PC-9 (cell line): ENCODE results near the gene ARHGAP44. TPM values are rescaled to one million over a fixed set of nuclear protein-coding genes. Genes with fewer than 3 reads are reported as not detected.

Experiments
- BruUV-seq: library from RNA; stranded (reverse); fragments of 400-500 nt; replicated peaks from 2 replicates; lab custom pipeline; 2021; lab: Mats Ljungman, UMichigan
- CTCF ChIA-PET: fragments of 300-600 bp; sonication (Branson Sonifier 250); formaldehyde crosslinking; loops from one replicate; lab custom pipeline; 2022; ENCODE audit warnings: antibody characterized with exemption; lab: Charles Lee
- POLR2A ChIA-PET: fragments of 300-600 bp; sonication (Branson Sonifier 250); formaldehyde crosslinking; loops from one replicate; lab custom pipeline; 2022; ENCODE audit warnings: antibody characterized with exemption; ENCODE audit not compliant: unreplicated experiment; lab: Charles Lee
- DNase-seq, 2 experiments: peaks; one replicate each; pipeline versions ENCODE4 v3.0.0 to v3.0.0-alpha.2; 2015 to 2022; ENCODE audit warnings: mixed read lengths in 1 of 2
- H2AFZ ChIP-seq: fragments of 200-600 bp; sonication (generic); 2 replicates; pipeline ENCODE4 v1.8.1; 2017; ENCODE audit warnings: antibody characterized with exemption
- H3F3A ChIP-seq: fragments of 200-600 bp; sonication (generic); 2 replicates; pipeline ENCODE4 v1.8.1; 2017; ENCODE audit warnings: antibody characterized with exemption, mild to moderate bottlenecking, low read depth; ENCODE audit not compliant: insufficient read depth
- H3K27ac ChIP-seq: fragments of 200-600 bp; sonication (generic); 2 replicates; pipeline ENCODE4 v1.6.1; 2016; ENCODE audit warnings: mixed run types
- H3K27me3 ChIP-seq: fragments of 200-600 bp; sonication (generic); 2 replicates; pipeline ENCODE4 v1.6.1; 2016; ENCODE audit warnings: low read depth, mixed run types; ENCODE audit not compliant: insufficient read depth
- H3K36me3 ChIP-seq: fragments of 200-600 bp; sonication (generic); 2 replicates; pipeline ENCODE4 v1.6.1; 2016; ENCODE audit warnings: low read depth, mixed run types
- H3K4me1 ChIP-seq: fragments of 200-600 bp; sonication (generic); replicated peaks from 2 replicates; pipeline ENCODE4 v1.6.1; 2016; ENCODE audit warnings: mixed run types; ENCODE audit not compliant: insufficient read depth
- H3K4me2 ChIP-seq: fragments of 200-600 bp; sonication (generic); 2 replicates; pipeline ENCODE4 v1.6.1; 2017; ENCODE audit warnings: mixed run types
- H3K4me3 ChIP-seq: fragments of 200-600 bp; sonication (generic); 2 replicates; pipeline ENCODE4 v1.6.1; 2016; ENCODE audit warnings: mixed run types
- H3K79me2 ChIP-seq: fragments of 200-600 bp; sonication (generic); 2 replicates; pipeline ENCODE4 v1.6.1; 2017; ENCODE audit warnings: low read depth, mixed run types
- H3K9me2 ChIP-seq: fragments of 200-600 bp; sonication (generic); 2 replicates; pipeline ENCODE4 v1.8.1; 2017; ENCODE audit warnings: mild to moderate bottlenecking; ENCODE audit not compliant: insufficient read depth
- H3K9me3 ChIP-seq: fragments of 200-600 bp; sonication (generic); 2 replicates; pipeline ENCODE4 v1.8.1; 2016; ENCODE audit warnings: low read depth; ENCODE audit not compliant: insufficient read depth
- H4K20me1 ChIP-seq: fragments of 200-600 bp; sonication (generic); 2 replicates; pipeline ENCODE4 v1.8.1; 2017; ENCODE audit not compliant: insufficient read depth
- CTCF ChIP-seq: fragments of 200-600 bp; sonication (generic); conservative IDR thresholded peaks from 2 replicates; pipeline ENCODE4 v1.6.1; 2017; ENCODE audit warnings: mixed run types, antibody characterized with exemption, mild to moderate bottlenecking, moderate library complexity
- EZH2 ChIP-seq: fragments of 200-600 bp; sonication (generic); IDR thresholded peaks from 2 replicates; pipeline ENCODE4 v1.8.0; 2017; ENCODE audit warnings: antibody characterized with exemption, low read depth
- intact Hi-C: fragments of 100-400 bp; cut with micrococcal nuclease; formaldehyde crosslinking; loops from one replicate; pipeline ENCODE4 v1.10.0; 2022; ENCODE audit not compliant: unreplicated experiment
- total RNA-seq: library from RNA; stranded (reverse); gene quantifications from 2 replicates; pipeline ENCODE4 v1.2.3, GENCODE V29; 2021

Gene ARHGAP44
- total RNA-seq, 1 experiment from 2014 or later: not detected

DNA sequence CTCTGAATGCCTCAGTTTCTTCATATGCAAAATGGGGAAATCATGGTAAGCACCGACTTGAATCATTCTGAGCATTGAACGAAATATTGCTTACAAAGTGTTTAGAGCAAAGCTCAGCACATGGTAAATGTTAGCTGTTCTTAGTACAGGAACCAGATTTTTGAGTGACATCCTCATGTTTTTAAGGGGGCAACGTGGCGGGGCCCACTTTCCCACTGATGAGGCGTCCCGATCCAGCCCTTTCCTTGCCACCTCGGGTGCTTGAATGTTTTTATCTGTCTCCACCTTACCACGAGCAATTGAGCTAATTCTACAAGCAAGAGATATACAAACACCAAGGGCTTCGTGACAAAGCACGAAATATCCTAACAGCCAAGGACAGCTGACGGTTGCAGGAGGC lies 178.7 kb downstream of the ARHGAP44 start:
- Histone ChIP-seq H3K4me2 (no peak overlapping the region), H3K4me1 (no peaks in the 10 kb centered on the region), H3K9me3 (no peaks in the 10 kb centered on the region), H3K27ac (no peak overlapping the region), H3K79me2 (no peaks in the 10 kb centered on the region), H2AFZ (no peak overlapping the region), H3K4me3 (no peak overlapping the region), H3K36me3 (no peaks in the 10 kb centered on the region), H3F3A (no peaks in the 10 kb centered on the region), H3K9me2 (no peaks in the 10 kb centered on the region), H3K27me3 (peaks cover 41% of the 10 kb centered on the region), H4K20me1 (no peaks in the 10 kb centered on the region)
- no peak for DNase-seq
- TF ChIP-seq EZH2 (no peak), CTCF (no peak)
- no TSS peak for BruUV-seq
- CTCF ChIA-PET: no interaction called here
- intact Hi-C loops: no loop called here
- POLR2A ChIA-PET: no interaction called here

DNA sequence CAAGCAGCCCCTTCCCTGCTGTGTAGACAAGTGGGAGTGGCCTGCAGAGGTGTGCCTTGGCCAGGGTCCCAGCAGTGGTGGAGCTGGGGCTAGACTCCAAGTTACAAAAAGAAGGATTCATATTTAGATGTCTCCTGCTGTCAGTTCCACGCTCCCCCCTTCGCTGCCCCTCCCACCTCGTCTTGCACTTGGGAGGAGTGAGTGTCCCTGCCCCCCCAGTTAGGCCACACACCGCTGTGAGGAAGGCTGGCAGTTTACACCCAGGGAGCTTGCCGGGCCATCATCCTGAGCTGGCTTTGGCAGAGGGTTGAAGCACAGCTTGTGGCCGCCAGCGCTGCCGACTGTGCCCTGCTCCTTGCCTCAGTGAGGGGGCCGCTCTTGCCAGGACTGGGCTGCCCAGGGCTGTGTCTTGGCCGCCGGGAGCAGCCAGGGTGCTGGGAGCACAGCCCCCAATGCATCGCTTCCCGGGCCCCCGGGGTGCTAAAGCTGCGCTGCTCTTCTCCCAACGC lies 184.3 kb downstream of the ARHGAP44 start:
- TF ChIP-seq EZH2 (no peak), CTCF (no peak)
- no TSS peak for BruUV-seq
- intact Hi-C loops: no loop called here
- H3K9me2 ChIP-seq: no peaks in the 10 kb centered on the region
- no peaks in the 10 kb centered on the region for H4K20me1 ChIP-seq
- no peak overlapping the region for H2AFZ ChIP-seq
- H3K27me3 ChIP-seq: peaks cover 6% of the 10 kb centered on the region; the same call in 1 of the 2 replicates
- DNase-seq: no peak
- no peaks in the 10 kb centered on the region for H3K36me3 ChIP-seq
- no peak overlapping the region for H3K4me3 ChIP-seq
- POLR2A ChIA-PET: no interaction called here
- H3K9me3 ChIP-seq: no peaks in the 10 kb centered on the region
- H3F3A ChIP-seq: no peaks in the 10 kb centered on the region
- H3K4me2 ChIP-seq: no peak overlapping the region
- no peaks in the 10 kb centered on the region for H3K4me1 ChIP-seq
- CTCF ChIA-PET: interaction anchor here (0.5 kb wide), 1 partner anchor 13 kb away, joined by 3 read pairs; no protein-coding TSS in a partner anchor
- H3K27ac ChIP-seq: no peak overlapping the region
- no peaks in the 10 kb centered on the region for H3K79me2 ChIP-seq

DNA sequence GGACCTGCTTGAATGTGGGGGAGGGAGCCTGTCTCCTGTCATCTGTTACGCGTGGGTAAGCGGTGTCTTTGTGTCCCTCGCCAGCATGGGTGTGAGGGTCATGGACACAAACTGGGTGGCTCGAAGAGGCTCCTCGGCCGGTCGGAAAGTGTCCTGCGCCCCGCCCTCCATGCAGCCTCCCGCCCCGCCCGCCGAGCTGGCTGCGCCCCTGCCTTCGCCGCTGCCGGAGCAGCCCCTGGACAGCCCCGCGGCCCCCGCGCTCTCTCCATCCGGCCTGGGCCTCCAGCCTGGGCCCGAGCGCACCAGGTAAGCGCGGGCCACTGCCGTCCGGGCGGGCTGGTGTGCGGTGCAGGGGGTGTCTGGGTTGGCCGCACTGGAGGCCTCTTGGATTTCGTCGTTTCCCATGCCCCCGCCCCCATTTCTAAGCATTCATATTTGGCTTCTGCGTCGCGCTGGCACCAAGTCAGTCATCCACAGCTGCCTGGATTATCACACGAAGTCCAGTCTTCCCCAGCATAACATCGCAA lies 184.8 kb downstream of the ARHGAP44 start:
- TF ChIP-seq CTCF: no peak
- no peak for TF ChIP-seq EZH2
- Histone ChIP-seq H3K4me3 (no peak overlapping the region), H3K9me3 (no peaks in the 10 kb centered on the region), H3K9me2 (no peaks in the 10 kb centered on the region), H3K79me2 (no peaks in the 10 kb centered on the region), H3K27ac (no peak overlapping the region), H2AFZ (no peak overlapping the region), H3K27me3 (peaks cover 6% of the 10 kb centered on the region; the same call in 1 of the 2 replicates), H4K20me1 (no peaks in the 10 kb centered on the region), H3K4me2 (no peak overlapping the region), H3K4me1 (no peaks in the 10 kb centered on the region), H3F3A (no peaks in the 10 kb centered on the region), H3K36me3 (no peaks in the 10 kb centered on the region)
- no peak for DNase-seq
- ChIA-PET POLR2A (no interaction called here), CTCF (no interaction called here)
- BruUV-seq: no TSS peak
- intact Hi-C loops: no loop called here
